SK-N-SH (cell line): Measurements from ENCODE around the gene LAGE3. TPM values are rescaled to one million over a fixed set of nuclear protein-coding genes. Genes with fewer than 3 reads are reported as not detected.

Experiments used
- CTCF ChIA-PET: fragments of 300-600, 350-600 bp; formaldehyde crosslinking; extraction: SDS; loops from one replicate; lab custom pipeline; 2021; lab: Yijun Ruan, JAX
- POLR2A ChIA-PET: fragments of 350-600 bp; sonication (Branson Sonifier 250); formaldehyde crosslinking; extraction: SDS; loops from one replicate; lab custom pipeline; 2020; ENCODE audit warnings: antibody characterized with exemption, inconsistent platforms; lab: Yijun Ruan, JAX
- DNase-seq: peaks from one replicate; pipeline ENCODE4 v3.0.0; 2012
- H2AFZ ChIP-seq: fragments of 200-600 bp; sonication (generic); 2 replicates; pipeline ENCODE4 v1.8.1; 2016; ENCODE audit warnings: antibody characterized with exemption, mild to moderate bottlenecking, low read depth
- H3F3A ChIP-seq: fragments of 200-600 bp; sonication (generic); replicated peaks from 2 replicates; pipeline ENCODE3; 2016; ENCODE audit warnings: antibody characterized with exemption, mild to moderate bottlenecking; ENCODE audit not compliant: insufficient read depth
- H3K27ac ChIP-seq, 2 experiments: fragments of 200-500 bp in 1 of 2; fragments of 200-600 bp in 1 of 2; sonication (Bioruptor generic) in 1 of 2; sonication (generic), shearing (Covaris generic) in 1 of 2; 2 replicates each; pipeline versions ENCODE4 v1.5.1 to v1.6.1; 2014 to 2016; ENCODE audit warnings: low read depth in 2 of 2, inconsistent platforms in 1 of 2, low read length in 1 of 2, mild to moderate bottlenecking in 1 of 2, mixed read lengths in 1 of 2
- H3K27me3 ChIP-seq: fragments of 200-600 bp; sonication (generic), shearing (Covaris generic); 2 replicates; pipeline ENCODE4 v1.6.1; 2016; ENCODE audit warnings: mixed run types; ENCODE audit not compliant: insufficient read depth
- H3K36me3 ChIP-seq, 2 experiments: fragments of 200-500 bp in 1 of 2; fragments of 200-600 bp in 1 of 2; sonication (Bioruptor generic) in 1 of 2; sonication (generic) in 1 of 2; replicated peaks in 1 of 2; 2 replicates each; pipeline versions ENCODE3 to v1.5.1; 2014 to 2016; ENCODE audit warnings: low read length in 1 of 2, mild to moderate bottlenecking in 1 of 2; ENCODE audit not compliant: insufficient read depth in 2 of 2, control insufficient read depth in 1 of 2
- H3K4me1 ChIP-seq, 2 experiments: fragments of 200-500 bp in 1 of 2; fragments of 200-600 bp in 1 of 2; sonication (Bioruptor generic) in 1 of 2; sonication (generic), shearing (Covaris generic) in 1 of 2; 2 replicates each; pipeline versions ENCODE4 v1.5.1 to v1.6.1; 2014 to 2016; ENCODE audit warnings: low read depth in 1 of 2, low read length in 1 of 2, mixed run types in 1 of 2; ENCODE audit not compliant: insufficient read depth in 2 of 2, control insufficient read depth in 1 of 2
- H3K4me2 ChIP-seq: fragments of 200-600 bp; sonication (generic), shearing (Covaris generic); 2 replicates; pipeline ENCODE4 v1.6.1; 2017; ENCODE audit warnings: mixed run types
- H3K4me3 ChIP-seq, 2 experiments: fragments of 200-500 bp in 1 of 2; fragments of 200-600 bp in 1 of 2; sonication (Bioruptor generic) in 1 of 2; sonication (generic), shearing (Covaris generic) in 1 of 2; 2 replicates each; pipeline versions ENCODE4 v1.5.1 to v1.8.1; 2014 to 2016; ENCODE audit warnings: low read depth in 2 of 2, inconsistent platforms in 1 of 2, low read length in 1 of 2, mild to moderate bottlenecking in 1 of 2, mixed read lengths in 1 of 2, moderate library complexity in 1 of 2
- H3K79me2 ChIP-seq: fragments of 200-600 bp; sonication (generic); 2 replicates; pipeline ENCODE4 v1.8.1; 2017; ENCODE audit warnings: mild to moderate bottlenecking; ENCODE audit not compliant: insufficient read depth
- H3K9ac ChIP-seq: fragments of 200-600 bp; sonication (generic); 2 replicates; pipeline ENCODE4 v1.6.1; 2017; ENCODE audit warnings: mixed run types
- H3K9me2 ChIP-seq: fragments of 200-600 bp; sonication (generic); 2 replicates; pipeline ENCODE4 v1.6.1; 2017; ENCODE audit warnings: mixed run types
- H3K9me3 ChIP-seq: fragments of 200-600 bp; sonication (generic); 2 replicates; pipeline ENCODE4 v1.6.1; 2017; ENCODE audit warnings: mixed run types, mild to moderate bottlenecking, moderate library complexity
- H4K20me1 ChIP-seq: fragments of 200-600 bp; sonication (generic); 2 replicates; pipeline ENCODE4 v1.6.1; 2017; ENCODE audit warnings: mild to moderate bottlenecking, mixed run types; ENCODE audit not compliant: insufficient read depth
- CTCF ChIP-seq: fragments of 200-600 bp; sonication (generic); IDR thresholded peaks from 2 replicates; pipeline ENCODE4 v1.6.1; 2017; ENCODE audit warnings: antibody characterized with exemption, mild to moderate bottlenecking, moderate library complexity
- EP300 ChIP-seq, 2 experiments: IDR thresholded peaks; 2 replicates each; pipeline versions ENCODE4 v1.4.0 to v1.6.1; 2012; ENCODE audit warnings: borderline replicate concordance in 1 of 2, low read depth in 1 of 2, low read length in 1 of 2
- EZH2phosphoT487 ChIP-seq: fragments of 200-600 bp; sonication (generic); IDR thresholded peaks from 2 replicates; pipeline ENCODE4 v1.6.1; 2017; ENCODE audit warnings: low read depth, mixed run types, mild to moderate bottlenecking, antibody characterized with exemption, moderate library complexity, borderline replicate concordance
- FOSL2 ChIP-seq: IDR thresholded peaks from 2 replicates; pipeline ENCODE4 v1.4.0; 2012; ENCODE audit warnings: low read depth, mild to moderate bottlenecking, moderate library complexity, borderline replicate concordance
- FOXJ3 ChIP-seq: sonication (generic); formaldehyde crosslinking; IDR thresholded peaks from 2 replicates; pipeline ENCODE4 v1.5.1; 2020; ENCODE audit warnings: mild to moderate bottlenecking, missing genetic modification reagents
- JUND ChIP-seq: IDR thresholded peaks from 2 replicates; pipeline ENCODE4 v1.4.0; 2012
- MEF2A ChIP-seq: IDR thresholded peaks from 2 replicates; pipeline ENCODE4 v1.4.0; 2012; ENCODE audit warnings: low read depth, borderline replicate concordance
- MXI1 ChIP-seq: IDR thresholded peaks from 2 replicates; pipeline ENCODE4 v1.6.1; 2012; ENCODE audit warnings: mild to moderate bottlenecking, low read depth, low read length, improper control_type of control experiment
- NRF1 ChIP-seq: IDR thresholded peaks from 2 replicates; pipeline ENCODE4 v1.6.1; 2012; ENCODE audit warnings: low read depth, mild to moderate bottlenecking, low read length
- POLR2AphosphoS5 ChIP-seq: IDR thresholded peaks from 2 replicates; pipeline ENCODE4 v1.6.1; 2012; ENCODE audit warnings: low read depth, low read length
- RAD21 ChIP-seq: IDR thresholded peaks from 2 replicates; pipeline ENCODE4 v1.6.1; 2012; ENCODE audit warnings: mild to moderate bottlenecking, low read length
- RCOR1 ChIP-seq: fragments of 150-350 bp; IDR thresholded peaks from 2 replicates; pipeline ENCODE4 v1.6.1; 2017; ENCODE audit warnings: antibody characterized with exemption, low read length
- RXRA ChIP-seq: IDR thresholded peaks from 2 replicates; pipeline ENCODE4 v1.4.0; 2012; ENCODE audit warnings: low read depth, mild to moderate bottlenecking, borderline replicate concordance
- SIN3A ChIP-seq: IDR thresholded peaks from 2 replicates; pipeline ENCODE4 v1.6.1; 2012; ENCODE audit warnings: low read depth, mild to moderate bottlenecking, low read length, moderate library complexity, borderline replicate concordance
- SMC3 ChIP-seq: IDR thresholded peaks from 2 replicates; pipeline ENCODE4 v1.6.1; 2012; ENCODE audit warnings: low read depth, low read length, improper control_type of control experiment
- USF2 ChIP-seq: fragments of 150-350 bp; IDR thresholded peaks from 2 replicates; pipeline ENCODE4 v1.6.1; 2017; ENCODE audit warnings: antibody characterized with exemption, low read length, low read depth, borderline replicate concordance
- ZBTB33 ChIP-seq: IDR thresholded peaks from 2 replicates; pipeline ENCODE4 v1.4.0; 2012; ENCODE audit warnings: low read depth, borderline replicate concordance
- WGBS: methylation state at CpG from one replicate; pipeline ENCODE4 v1.1.6; 2017; ENCODE audit warnings: low lambda C conversion rate; 5-methylcytosine and 5-hydroxymethylcytosine counted together
- polyA plus RNA-seq, 3 experiments: library from polyadenylated mRNA; depleted of rRNA; stranded (reverse); fragments of >200 nt; gene quantifications; 2 replicates each; pipeline ENCODE4 v1.2.3, GENCODE V29; 2012

Gene LAGE3
- polyA plus RNA-seq, 1 of the 3 experiments (the other 2 are of a cell fraction) = 37.2 TPM

DNA sequence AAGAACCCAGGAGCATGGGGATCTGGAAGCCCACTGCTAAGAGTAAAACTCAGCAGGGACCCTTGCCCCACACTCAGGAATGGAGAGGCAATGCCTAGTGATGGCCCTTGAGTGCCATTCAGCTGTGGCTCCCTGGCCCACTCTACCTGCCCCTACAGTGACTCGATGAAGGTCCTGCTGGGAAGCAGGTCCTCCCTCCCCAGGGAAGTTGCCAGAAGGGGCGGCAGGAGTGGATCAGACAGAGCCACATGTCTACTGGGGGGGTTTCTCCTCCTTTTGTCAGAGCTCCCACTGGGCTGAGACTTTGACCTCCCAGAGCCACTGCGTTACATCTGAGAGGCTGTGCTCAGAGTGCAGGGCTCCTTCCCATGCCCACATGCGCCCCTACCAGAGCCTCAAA lies 10.1 kb upstream of the LAGE3 start (continued):
- TF ChIP-seq USF2 (no peak), POLR2AphosphoS5 (no peak), ZBTB33 (no peak), EZH2phosphoT487 (no peak), RCOR1 (no peak), JUND (no peak)

GRCh38 chrX:154488336-154489075 lies 9.4 kb upstream of the LAGE3 start:
- POLR2A ChIA-PET = interaction anchor here (1.1 kb wide), 1 partner anchor 91 kb away, joined by 4 read pairs; no protein-coding TSS in a partner anchor
- Histone ChIP-seq H3F3A (peaks cover 2% of the 10 kb centered on the region), H3K79me2 (peaks cover 19% of the 10 kb centered on the region; the same call in 1 of the 2 replicates), H2AFZ (no peak overlapping the region), H3K4me3 (no peak overlapping the region), H3K9me3 (no peaks in the 10 kb centered on the region), H3K9me2 (no peaks in the 10 kb centered on the region), H3K4me1 (peaks cover 0 to 17% of the 10 kb centered on the region in 2 experiments; a peak in 1 of 4 replicates), H3K27ac (no peak overlapping the region), H3K36me3 (peaks cover 0 to 14% of the 10 kb centered on the region in 2 experiments), H4K20me1 (no peaks in the 10 kb centered on the region), H3K9ac (no peak overlapping the region), H3K27me3 (0 out of 2 replicates have a peak, but pooled peaks cover 10% of the 10 kb centered on the region), H3K4me2 (peak overlapping the region; percentile 74; the same call in 1 of the 2 replicates)
- TF ChIP-seq JUND (no peak), RAD21 (no peak), USF2 (no peak), CTCF (no peak), SMC3 (no peak), MXI1 (no peak), RCOR1 (no peak), SIN3A (no peak), RXRA (no peak), NRF1 (no peak), FOSL2 (no peak), FOXJ3 (no peak), MEF2A (no peak), EP300 (IDR thresholded peaks at IDR 0.05; ENCODE audit: borderline replicate concordance in 1 of 2, low read depth in 1 of 2, low read length in 1 of 2) (no peak)
- CTCF ChIA-PET = interaction anchor here (0.9 to 1.2 kb wide), 3 partner anchors 11 to 960 kb away, joined by 3 to 4 read pairs (median 4); no protein-coding TSS in a partner anchor
- no peak for DNase-seq
- WGBS = 56% methylated on average over 15 of the region's 20 CpGs
